ENCODE measurements around the gene TEK.

DNA sequence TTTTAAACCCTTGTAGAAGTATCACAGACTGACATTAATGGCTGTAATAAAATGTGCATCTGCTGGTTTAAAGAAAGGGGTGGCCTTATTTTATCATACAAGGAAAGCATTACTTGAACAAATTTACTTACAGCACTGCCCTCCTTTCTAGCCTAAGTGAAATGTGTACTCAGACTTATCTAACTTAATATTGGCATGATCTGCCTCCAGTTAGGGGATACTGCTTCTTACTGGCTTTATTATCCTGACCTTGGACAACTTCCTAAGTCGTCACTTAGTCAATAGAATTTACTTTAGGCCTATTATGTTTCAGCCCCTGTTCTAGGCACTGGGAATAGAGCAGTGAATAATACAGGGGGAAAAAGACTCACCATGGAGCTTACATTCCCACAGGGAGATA is 79.4 kb downstream of the TEK start:
- TF ChIP-seq, protein P1, sequence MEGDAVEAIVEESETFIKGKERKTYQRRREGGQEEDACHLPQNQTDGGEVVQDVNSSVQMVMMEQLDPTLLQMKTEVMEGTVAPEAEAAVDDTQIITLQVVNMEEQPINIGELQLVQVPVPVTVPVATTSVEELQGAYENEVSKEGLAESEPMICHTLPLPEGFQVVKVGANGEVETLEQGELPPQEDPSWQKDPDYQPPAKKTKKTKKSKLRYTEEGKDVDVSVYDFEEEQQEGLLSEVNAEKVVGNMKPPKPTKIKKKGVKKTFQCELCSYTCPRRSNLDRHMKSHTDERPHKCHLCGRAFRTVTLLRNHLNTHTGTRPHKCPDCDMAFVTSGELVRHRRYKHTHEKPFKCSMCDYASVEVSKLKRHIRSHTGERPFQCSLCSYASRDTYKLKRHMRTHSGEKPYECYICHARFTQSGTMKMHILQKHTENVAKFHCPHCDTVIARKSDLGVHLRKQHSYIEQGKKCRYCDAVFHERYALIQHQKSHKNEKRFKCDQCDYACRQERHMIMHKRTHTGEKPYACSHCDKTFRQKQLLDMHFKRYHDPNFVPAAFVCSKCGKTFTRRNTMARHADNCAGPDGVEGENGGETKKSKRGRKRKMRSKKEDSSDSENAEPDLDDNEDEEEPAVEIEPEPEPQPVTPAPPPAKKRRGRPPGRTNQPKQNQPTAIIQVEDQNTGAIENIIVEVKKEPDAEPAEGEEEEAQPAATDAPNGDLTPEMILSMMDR (IDR thresholded peaks at IDR 0.05; ENCODE audit: poor library complexity) = no peak
- TF ChIP-seq EZH2phosphoT487 (IDR thresholded peaks at IDR 0.05; ENCODE audit: low read depth, severe bottlenecking, unreplicated experiment) = no peak
